DOHH2 (cell line): ENCODE measurements around the gene CNTD1.

Experiments
- EZH2phosphoT487 ChIP-seq: fragments of 200-600 bp; sonication (generic); IDR thresholded peaks from 2 replicates; pipeline ENCODE4 v1.6.1; 2017; ENCODE audit warnings: borderline replicate concordance, mild to moderate bottlenecking, antibody characterized with exemption, low read length, moderate library complexity, mixed read lengths
- TF ChIP-seq, protein P1 (sequence below): fragments of 200-600 bp; sonication (generic); IDR thresholded peaks from one replicate; pipeline ENCODE4 v1.5.1; 2014; ENCODE audit warnings: antibody characterized with exemption, mild to moderate bottlenecking, low read depth, low read length; ENCODE audit not compliant: poor library complexity, severe bottlenecking

- TF ChIP-seq, protein P1, sequence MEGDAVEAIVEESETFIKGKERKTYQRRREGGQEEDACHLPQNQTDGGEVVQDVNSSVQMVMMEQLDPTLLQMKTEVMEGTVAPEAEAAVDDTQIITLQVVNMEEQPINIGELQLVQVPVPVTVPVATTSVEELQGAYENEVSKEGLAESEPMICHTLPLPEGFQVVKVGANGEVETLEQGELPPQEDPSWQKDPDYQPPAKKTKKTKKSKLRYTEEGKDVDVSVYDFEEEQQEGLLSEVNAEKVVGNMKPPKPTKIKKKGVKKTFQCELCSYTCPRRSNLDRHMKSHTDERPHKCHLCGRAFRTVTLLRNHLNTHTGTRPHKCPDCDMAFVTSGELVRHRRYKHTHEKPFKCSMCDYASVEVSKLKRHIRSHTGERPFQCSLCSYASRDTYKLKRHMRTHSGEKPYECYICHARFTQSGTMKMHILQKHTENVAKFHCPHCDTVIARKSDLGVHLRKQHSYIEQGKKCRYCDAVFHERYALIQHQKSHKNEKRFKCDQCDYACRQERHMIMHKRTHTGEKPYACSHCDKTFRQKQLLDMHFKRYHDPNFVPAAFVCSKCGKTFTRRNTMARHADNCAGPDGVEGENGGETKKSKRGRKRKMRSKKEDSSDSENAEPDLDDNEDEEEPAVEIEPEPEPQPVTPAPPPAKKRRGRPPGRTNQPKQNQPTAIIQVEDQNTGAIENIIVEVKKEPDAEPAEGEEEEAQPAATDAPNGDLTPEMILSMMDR = no peak
- no peak for TF ChIP-seq EZH2phosphoT487
Observed at GRCh38 chr17:42782166-42783061, 16.2 kb upstream of the CNTD1 start.
